Thyroid gland (tissue), 4 donors: Measurements from ENCODE around the gene COQ7. TPM values are rescaled to one million over a fixed set of nuclear protein-coding genes. Genes with fewer than 3 reads are reported as not detected.

ENCODE experiments used
- DNase-seq, 2 donors: peaks; one replicate each; pipeline ENCODE4 v3.0.0-alpha.2; 2019
- H3K27ac ChIP-seq, 3 donors: fragments of 200-600 bp; sonication (generic); 1 replicate in 2 of 3; 2 replicates in 1 of 3; pipeline ENCODE4 v1.5.1; 2016 to 2019; ENCODE audit warnings: mild to moderate bottlenecking in 1 of 3, moderate library complexity in 1 of 3
- H3K27me3 ChIP-seq: fragments of 200-600 bp; sonication (generic); one replicate; pipeline ENCODE4 v1.5.1; 2019
- H3K36me3 ChIP-seq, 2 donors: fragments of 200-600 bp; sonication (generic); one replicate each; pipeline ENCODE4 v1.5.1; 2016 to 2019
- H3K4me1 ChIP-seq, 2 donors: fragments of 200-600 bp; sonication (generic); one replicate each; pipeline ENCODE4 v1.5.1; 2017 to 2019
- H3K4me3 ChIP-seq, 3 donors: fragments of 200-600 bp; sonication (generic); replicated peaks in 1 of 3; 1 replicate in 2 of 3; 2 replicates in 1 of 3; pipeline ENCODE4 v1.5.1; 2016; ENCODE audit warnings: mild to moderate bottlenecking in 1 of 3
- H3K9me3 ChIP-seq: fragments of 200-600 bp; sonication (generic); one replicate; pipeline ENCODE4 v1.5.1; 2017
- CTCF ChIP-seq, 6 experiments: fragments of 200-600 bp in 3 of 6; fragments of 450-650 bp in 3 of 6; sonication (generic) in 3 of 6; IDR thresholded peaks; one replicate each; pipeline ENCODE4 v1.5.1; 2016 to 2019; ENCODE audit warnings: antibody characterized with exemption in 6 of 6, mild to moderate bottlenecking in 2 of 6, inconsistent platforms in 1 of 6, moderate library complexity in 1 of 6
- POLR2A ChIP-seq, 2 donors: fragments of 450-650 bp; IDR thresholded peaks; one replicate each; pipeline ENCODE4 v1.6.1; 2017; ENCODE audit warnings: antibody characterized with exemption in 2 of 2, mild to moderate bottlenecking in 2 of 2, moderate library complexity in 1 of 2
- WGBS, 2 donors: methylation state at CpG; one replicate each; pipeline ENCODE4 v1.1.5; 2017; 5-methylcytosine and 5-hydroxymethylcytosine counted together
- intact Hi-C: fragments of 100-400 bp; cut with DNase I; formaldehyde crosslinking; loops from one replicate; pipeline ENCODE4 v1.15.1; 2023
- total RNA-seq, 4 donors: library from RNA; depleted of rRNA; stranded (reverse); fragments of >200 nt; gene quantifications; one replicate each; pipeline ENCODE4 v1.2.3, GENCODE V29; 2016

COQ7 gene
- total RNA-seq, 4 donors from 2014 or later = 26.4 to 41.9 (median 38.4) TPM

- WGBS, 2 donors = 7 to 32% methylated on average over 5 to 23 of the region's 80 CpGs
- TF ChIP-seq POLR2A (IDR thresholded peaks at IDR 0.05) = no peak
- TF ChIP-seq CTCF (IDR thresholded peaks at IDR 0.05) = no peak
- peak; percentile 55 to 67 for DNase-seq
- peaks cover 0 to 13% of the 10 kb centered on the region in 2 donors for H3K36me3 ChIP-seq
- peak overlapping the region in 2 of 3 donors; percentile 45 to 74 for H3K4me3 ChIP-seq
- H3K27me3 ChIP-seq = no peaks in the 10 kb centered on the region
- H3K4me1 ChIP-seq = peaks cover 23 to 63% of the 10 kb centered on the region in 2 donors
- intact Hi-C loops = no loop called here
- no peaks in the 10 kb centered on the region for H3K9me3 ChIP-seq
- H3K27ac ChIP-seq = peak overlapping the region; percentile 81 to 92 (median 87)
Observed at GRCh38 chr16:19114359-19115147, 47.1 kb downstream of the COQ7 start.

- WGBS, 2 donors = 83 to 85% methylated on average over 24 to 31 of the region's 50 CpGs
- Histone ChIP-seq H3K9me3 (no peaks in the 10 kb centered on the region), H3K27me3 (no peaks in the 10 kb centered on the region), H3K27ac (peak overlapping the region; percentile 81 to 92 (median 87)), H3K36me3 (peaks cover 0 to 13% of the 10 kb centered on the region in 2 donors), H3K4me3 (peak overlapping the region in 1 of 3 donors; percentile 74), H3K4me1 (peaks cover 26 to 69% of the 10 kb centered on the region in 2 donors)
- intact Hi-C loops = no loop called here
- peak in 1 of 2 donors; percentile 13 for DNase-seq
- TF ChIP-seq CTCF (IDR thresholded peaks at IDR 0.05) (peak in 1 of 6 experiments; percentile 26), POLR2A (IDR thresholded peaks at IDR 0.05) (no peak)
Observed at GRCh38 chr16:19115148-19116021, 48.0 kb downstream of the COQ7 start.

GRCh38 chr16:19116711-19117449, 49.5 kb downstream of the COQ7 start:
- Histone ChIP-seq H3K4me1 (peaks cover 26 to 69% of the 10 kb centered on the region in 2 donors), H3K9me3 (no peaks in the 10 kb centered on the region), H3K36me3 (peaks cover 0 to 13% of the 10 kb centered on the region in 2 donors), H3K4me3 (no peak overlapping the region), H3K27me3 (no peaks in the 10 kb centered on the region), H3K27ac (peak overlapping the region in 1 of 3 donors; percentile 24)
- TF ChIP-seq CTCF (IDR thresholded peaks at IDR 0.05) (no peak), POLR2A (IDR thresholded peaks at IDR 0.05) (no peak)
- intact Hi-C loops = no loop called here
- 70 to 74% methylated on average over 6 of the region's 6 CpGs for WGBS, 2 donors
- DNase-seq = no peak

- TF ChIP-seq CTCF (IDR thresholded peaks at IDR 0.05) (no peak), POLR2A (IDR thresholded peaks at IDR 0.05) (no peak)
- no peaks in the 10 kb centered on the region for H3K27me3 ChIP-seq
- H3K36me3 ChIP-seq = peaks cover 0 to 13% of the 10 kb centered on the region in 2 donors
- peak overlapping the region; percentile 7 to 75 (median 49) for H3K27ac ChIP-seq
- H3K4me1 ChIP-seq = peaks cover 26 to 57% of the 10 kb centered on the region in 2 donors
- H3K4me3 ChIP-seq = peak overlapping the region in 1 of 3 donors; percentile 9
- H3K9me3 ChIP-seq = no peaks in the 10 kb centered on the region
- intact Hi-C loops = no loop called here
- 38 to 62% methylated on average over 6 of the region's 6 CpGs for WGBS, 2 donors
- DNase-seq = peak in 1 of 2 donors; percentile 40
Observed at GRCh38 chr16:19118938-19119431, 51.6 kb downstream of the COQ7 start.
